DMS 273 (cell line): Measurements from ENCODE around the gene TUBB2A.

Experiments
- DNase-seq: peaks from one replicate; lab custom pipeline; 2025; ENCODE audit not compliant: unreplicated experiment; lab: John Stamatoyannopoulos, UW

TUBB2A gene

GRCh38 chr6:3124667-3125066 lies 32.7 kb downstream of the TUBB2A start:
- no peak for DNase-seq

GRCh38 chr6:3122823-3123182 lies 34.5 kb downstream of the TUBB2A start:
- DNase-seq: no peak

- DNase-seq: no peak
Observed at GRCh38 chr6:3120765-3121089, 36.6 kb downstream of the TUBB2A start.

- DNase-seq: peak; percentile 38
Observed at GRCh38 chr6:3119040-3119723, 38.2 kb downstream of the TUBB2A start.

- DNase-seq: peak; percentile 97
Observed at GRCh38 chr6:3118353-3119039, 38.8 kb downstream of the TUBB2A start, which contains the start of gene BPHL. BPHL (plus strand) TSS chr6:3118711; CDS start chr6:3118741, 30 bp downstream.

- no peak for DNase-seq
Observed at GRCh38 chr6:3117912-3118352, 39.4 kb downstream of the TUBB2A start.

- no peak for DNase-seq
Observed at GRCh38 chr6:3114377-3114776, 43.0 kb downstream of the TUBB2A start.

- DNase-seq: no peak
Observed at GRCh38 chr6:3109761-3110160, 47.6 kb downstream of the TUBB2A start.

GRCh38 chr6:3108746-3109414 lies 48.5 kb downstream of the TUBB2A start:
- no peak for DNase-seq
